Transverse colon (tissue), 4 donors: ENCODE results near the gene GPC5. TPM values are rescaled to one million over a fixed set of nuclear protein-coding genes. Genes with fewer than 3 reads are reported as not detected.

Experiments used
- DNase-seq: peaks from one replicate; pipeline ENCODE4 v3.0.0-alpha.2; 2019
- H3K27ac ChIP-seq, 4 donors: fragments of 200-600 bp; sonication (generic); 2 replicates each; pipeline ENCODE4 v1.5.1; 2016 to 2018; ENCODE audit warnings: inconsistent platforms in 4 of 4
- H3K27me3 ChIP-seq: fragments of 200-600 bp; sonication (generic); 2 replicates; pipeline ENCODE4 v1.5.1; 2017; ENCODE audit warnings: inconsistent platforms
- H3K36me3 ChIP-seq, 4 donors: fragments of 200-600 bp; sonication (generic); 2 replicates each; pipeline ENCODE4 v1.5.1; 2017 to 2019; ENCODE audit warnings: inconsistent platforms in 4 of 4
- H3K4me1 ChIP-seq, 4 donors: fragments of 200-600 bp; sonication (generic); 2 replicates each; pipeline ENCODE4 v1.5.1; 2017 to 2020; ENCODE audit warnings: inconsistent platforms in 4 of 4
- H3K4me3 ChIP-seq, 4 donors: fragments of 200-600 bp; sonication (generic); 1 replicate in 1 of 4; 2 replicates in 3 of 4; pipeline versions ENCODE4 v1.5.1 to v1.6.1; 2017 to 2019; ENCODE audit warnings: inconsistent platforms in 4 of 4
- H3K9me3 ChIP-seq, 2 donors: fragments of 200-600 bp; sonication (generic); 2 replicates each; pipeline ENCODE4 v1.5.1; 2017 to 2019; ENCODE audit warnings: inconsistent platforms in 2 of 2
- CTCF ChIP-seq, 5 experiments: fragments of 200-600 bp in 3 of 5; fragments of 450-650 bp in 2 of 5; sonication (generic) in 3 of 5; IDR thresholded peaks; 1 replicate in 2 of 5; 2 replicates in 3 of 5; pipeline ENCODE4 v1.5.1; 2016 to 2017; ENCODE audit warnings: antibody characterized with exemption in 5 of 5, inconsistent platforms in 3 of 5, mild to moderate bottlenecking in 2 of 5, moderate library complexity in 1 of 5
- EP300 ChIP-seq: sonication (generic); formaldehyde crosslinking; IDR thresholded peaks from one replicate; pipeline ENCODE4 v1.6.1; 2017; ENCODE audit warnings: antibody characterized with exemption, low read depth
- POLR2A ChIP-seq: fragments of 450-650 bp; IDR thresholded peaks from one replicate; pipeline ENCODE4 v1.6.1; 2016; ENCODE audit warnings: antibody characterized with exemption, mild to moderate bottlenecking, moderate library complexity
- POLR2AphosphoS5 ChIP-seq, 3 donors: sonication (generic); formaldehyde crosslinking; IDR thresholded peaks; one replicate each; pipeline ENCODE4 v1.6.1; 2016; ENCODE audit warnings: antibody characterized with exemption in 3 of 3
- WGBS, 2 donors: methylation state at CpG; one replicate each; pipeline ENCODE4 v1.1.5; 2018; ENCODE audit warnings: low coverage in 1 of 2; 5-methylcytosine and 5-hydroxymethylcytosine counted together
- in situ Hi-C, 4 donors: fragments of 200-750 bp; cut with MboI; loops; one replicate each; pipeline versions ENCODE4 v1.15.0 to v1.15.1; 2017; ENCODE audit warnings: low sequenced_read_pairs in 3 of 4, low pct_ligation_motif_present in 1 of 4, low pct_unique_long_range_greater_than_20kb in 1 of 4
- intact Hi-C: fragments of 100-400 bp; cut with DNase I; formaldehyde crosslinking; loops from one replicate; pipeline ENCODE4 v1.15.1; 2023; ENCODE audit warnings: low total_unique reads
- total RNA-seq, 4 donors: library from RNA; depleted of rRNA; stranded (reverse); fragments of >200 nt; gene quantifications; one replicate each; pipeline ENCODE4 v1.1.0, GENCODE V29; 2016

Gene GPC5
- total RNA-seq, 4 donors from 2014 or later: 0.48 to 1.4 TPM; not detected in 2

- H3K27ac ChIP-seq: no peak overlapping the region
- intact Hi-C loops: no loop called here
- no peak for DNase-seq
- no peaks in the 10 kb centered on the region for H3K4me1 ChIP-seq
- no peak for TF ChIP-seq POLR2AphosphoS5 (IDR thresholded peaks at IDR 0.05)
- TF ChIP-seq POLR2A: no peak
- TF ChIP-seq EP300: no peak
- TF ChIP-seq CTCF (IDR thresholded peaks at IDR 0.05): no peak
- 54 to 61% methylated on average over 3 of the region's 3 CpGs for WGBS, 2 donors
- no peak overlapping the region for H3K4me3 ChIP-seq
- H3K9me3 ChIP-seq: no peaks in the 10 kb centered on the region
- no peaks in the 10 kb centered on the region for H3K36me3 ChIP-seq
- no peaks in the 10 kb centered on the region for H3K27me3 ChIP-seq
- in situ Hi-C loops: no loop called here
These were observed 589.9 kb downstream of the GPC5 start for GRCh38 chr13:91988331-91988730.

- 41% methylated on average over 3 of the region's 3 CpGs; no CpG with 5 or more reads in 1 of the 2 donors for WGBS, 2 donors
These were observed 614.4 kb downstream of the GPC5 start for GRCh38 chr13:92012787-92013186.

GRCh38 chr13:92017737-92018136 is 619.3 kb downstream of the GPC5 start:
- Histone ChIP-seq H3K27me3 (no peaks in the 10 kb centered on the region), H3K9me3 (no peaks in the 10 kb centered on the region), H3K36me3 (no peaks in the 10 kb centered on the region), H3K4me3 (no peak overlapping the region), H3K4me1 (no peaks in the 10 kb centered on the region), H3K27ac (no peak overlapping the region)
- WGBS, 2 donors: 90 to 92% methylated on average over 13 of the region's 13 CpGs
- intact Hi-C loops (no loop called here), in situ Hi-C loops (no loop called here)
- TF ChIP-seq POLR2AphosphoS5 (IDR thresholded peaks at IDR 0.05) (no peak), EP300 (no peak), CTCF (IDR thresholded peaks at IDR 0.05) (no peak), POLR2A (no peak)
- no peak for DNase-seq

More at GRCh38 chr13:92012787-92013186, 614.4 kb downstream of the GPC5 start:
- intact Hi-C loops: no loop called here
- TF ChIP-seq POLR2AphosphoS5 (IDR thresholded peaks at IDR 0.05): no peak
- no peak for TF ChIP-seq CTCF (IDR thresholded peaks at IDR 0.05)
- TF ChIP-seq POLR2A: no peak
- TF ChIP-seq EP300: no peak
- Histone ChIP-seq H3K4me1 (no peaks in the 10 kb centered on the region), H3K9me3 (no peaks in the 10 kb centered on the region), H3K27ac (no peak overlapping the region), H3K4me3 (no peak overlapping the region), H3K27me3 (no peaks in the 10 kb centered on the region), H3K36me3 (no peaks in the 10 kb centered on the region)
- in situ Hi-C loops: no loop called here
- DNase-seq: no peak

- intact Hi-C loops: no loop called here
These were observed 630.3 kb downstream of the GPC5 start for GRCh38 chr13:92028695-92029094.

More at GRCh38 chr13:92028695-92029094, 630.3 kb downstream of the GPC5 start:
- no peaks in the 10 kb centered on the region for H3K27me3 ChIP-seq
- H3K27ac ChIP-seq: no peak overlapping the region
- in situ Hi-C loops: no loop called here
- no peaks in the 10 kb centered on the region for H3K9me3 ChIP-seq
- no peak overlapping the region for H3K4me3 ChIP-seq
- H3K4me1 ChIP-seq: no peaks in the 10 kb centered on the region
- H3K36me3 ChIP-seq: no peaks in the 10 kb centered on the region
- TF ChIP-seq EP300 (no peak), POLR2AphosphoS5 (IDR thresholded peaks at IDR 0.05) (no peak), POLR2A (no peak), CTCF (IDR thresholded peaks at IDR 0.05) (no peak)
- DNase-seq: no peak
